ENCODE measurements around the gene ZNF618.

Gene ZNF618

DNA sequence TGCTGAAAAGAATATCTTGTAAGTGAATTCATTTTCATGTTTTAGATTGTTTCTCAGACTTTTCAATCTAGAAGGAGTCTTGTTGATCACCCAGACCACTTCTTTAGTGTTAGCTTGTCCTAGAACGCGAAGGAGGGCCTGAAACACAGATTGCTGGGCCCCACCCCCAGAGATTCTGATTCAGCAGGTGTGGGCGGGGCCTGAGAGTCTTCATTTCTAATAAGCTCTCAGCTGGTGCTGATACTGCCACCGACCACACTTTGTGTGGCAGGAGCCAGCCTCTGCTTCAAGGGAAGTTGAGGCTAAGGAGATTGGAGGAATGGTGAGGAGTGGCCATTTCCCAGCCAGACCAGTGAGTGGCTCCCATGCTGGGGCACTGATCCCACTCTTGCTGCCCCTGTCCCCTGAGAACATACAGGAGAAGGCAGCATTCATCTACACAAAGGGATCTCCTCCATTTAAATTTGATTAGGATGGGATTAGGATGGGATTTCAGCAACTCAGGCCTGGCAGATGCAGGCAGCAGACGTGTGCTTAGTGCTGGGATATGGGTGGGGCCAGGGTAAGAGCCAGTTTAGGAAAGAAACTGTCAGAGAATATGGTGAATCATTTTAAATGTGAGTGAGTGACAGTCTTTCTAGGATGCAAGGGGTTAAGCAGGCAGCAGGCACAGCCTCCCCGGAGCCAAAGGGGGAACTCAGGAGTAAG, 35.9 kb downstream of the ZNF618 start:
- DNase-seq (ENCODE audit: low read depth, low spot score): no peak

DNA sequence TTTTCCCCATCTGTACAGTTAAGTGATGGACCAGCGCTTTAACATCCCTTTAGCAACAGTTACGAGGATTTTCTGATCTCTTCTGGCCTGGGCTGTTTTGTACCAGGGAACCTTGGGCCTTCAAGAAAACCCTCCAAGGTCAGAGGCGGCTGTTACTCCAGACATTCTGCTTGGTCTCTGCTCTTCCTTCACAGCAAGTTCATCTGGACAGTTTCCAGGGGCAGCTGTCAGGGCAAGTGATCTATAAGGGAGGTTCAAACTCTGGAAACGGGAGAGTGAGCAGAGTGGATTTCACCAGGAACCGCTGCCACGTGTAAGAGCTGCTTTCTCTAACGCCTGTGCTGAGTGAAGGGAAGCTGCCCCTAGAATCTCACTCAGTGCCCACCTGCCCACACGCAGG, 36.7 kb downstream of the ZNF618 start:
- no peak for DNase-seq (ENCODE audit: low read depth, low spot score)

DNA sequence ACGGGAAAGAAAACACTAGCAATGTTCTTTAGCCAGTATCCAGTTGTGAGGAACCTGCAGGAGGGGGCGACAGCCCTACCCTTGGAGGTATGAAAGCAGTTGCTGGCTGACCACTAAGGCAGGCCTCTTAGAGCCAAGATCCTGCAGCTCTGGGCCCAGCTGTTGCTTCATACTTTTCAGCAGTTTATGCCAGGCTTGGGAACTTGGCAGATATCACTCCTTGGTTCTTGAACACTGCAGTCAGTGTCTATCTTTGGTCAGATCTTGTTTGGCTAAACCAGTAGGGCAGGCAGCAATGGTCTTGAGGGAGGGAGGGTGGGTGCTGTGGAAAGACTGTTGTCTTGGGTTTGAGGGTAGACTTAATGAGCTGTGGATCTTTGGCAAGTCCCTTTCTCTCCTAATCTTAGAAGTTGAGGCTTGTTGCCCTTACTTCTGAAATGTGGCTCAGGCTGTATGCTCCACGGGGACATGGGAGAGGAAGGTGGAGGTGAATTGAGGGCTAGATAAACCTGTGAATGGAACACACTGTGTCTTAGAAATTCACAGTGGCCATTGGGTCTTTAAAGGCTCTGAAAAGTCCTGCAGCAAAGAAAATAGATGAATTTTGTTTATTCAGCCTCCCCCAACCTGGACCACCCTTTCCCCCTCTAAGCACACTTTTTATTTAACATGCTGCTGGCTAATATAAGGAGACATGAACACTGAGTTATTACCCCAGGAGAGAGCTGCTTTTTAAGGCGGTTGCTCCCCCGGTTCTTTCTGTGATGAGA, 37.5 kb downstream of the ZNF618 start:
- no peak for DNase-seq (ENCODE audit: low read depth, low spot score)

DNA sequence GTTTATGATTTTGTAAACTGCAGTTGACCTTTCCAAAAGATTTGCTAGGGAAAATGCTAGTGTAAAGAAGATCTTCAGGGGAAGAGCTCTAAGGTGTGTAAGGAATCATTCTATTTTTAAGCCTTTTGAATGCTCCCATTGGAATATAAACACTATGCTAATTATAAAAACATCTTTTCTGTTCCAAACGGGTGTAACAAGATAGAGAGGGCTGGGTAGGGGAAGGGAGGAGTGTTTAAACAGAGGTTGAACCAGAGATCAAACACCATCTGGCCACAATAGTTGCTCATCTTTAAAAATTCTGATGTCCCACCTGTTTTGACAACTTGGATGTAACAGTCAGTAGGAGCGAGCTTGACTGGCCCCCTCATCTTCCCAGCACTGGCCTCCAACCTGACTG, 38.4 kb downstream of the ZNF618 start:
- no peak for DNase-seq (ENCODE audit: low read depth, low spot score)

DNA sequence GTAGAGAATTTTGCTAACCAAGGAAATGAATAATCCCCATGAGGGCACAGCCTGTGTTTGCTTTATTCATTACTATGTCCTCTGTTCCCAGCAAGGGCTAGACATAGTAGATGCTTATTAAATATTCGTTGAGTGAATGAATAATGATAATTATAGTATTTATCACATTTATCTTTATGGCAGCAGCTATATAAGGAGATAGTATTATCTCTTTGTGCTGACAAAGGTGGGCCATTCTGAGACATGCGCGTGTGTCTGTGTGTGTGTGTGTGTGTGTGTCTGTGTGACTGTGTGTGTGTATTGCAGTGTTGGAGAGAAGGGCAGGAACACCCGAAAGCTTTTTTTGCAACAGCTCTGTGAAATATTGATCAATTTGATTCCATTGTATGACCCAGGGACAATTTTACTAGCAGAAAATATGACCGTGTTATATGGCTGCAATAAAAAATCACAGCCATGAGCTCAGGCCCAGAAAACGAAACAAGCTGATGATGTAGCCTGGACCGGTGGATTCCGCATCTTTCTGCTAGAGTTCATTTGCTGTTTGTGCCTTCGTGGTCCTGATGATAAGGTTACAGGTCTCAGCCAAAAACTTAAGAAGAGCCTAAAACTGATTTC, 39.8 kb downstream of the ZNF618 start:
- DNase-seq (ENCODE audit: low read depth, low spot score): no peak

DNA sequence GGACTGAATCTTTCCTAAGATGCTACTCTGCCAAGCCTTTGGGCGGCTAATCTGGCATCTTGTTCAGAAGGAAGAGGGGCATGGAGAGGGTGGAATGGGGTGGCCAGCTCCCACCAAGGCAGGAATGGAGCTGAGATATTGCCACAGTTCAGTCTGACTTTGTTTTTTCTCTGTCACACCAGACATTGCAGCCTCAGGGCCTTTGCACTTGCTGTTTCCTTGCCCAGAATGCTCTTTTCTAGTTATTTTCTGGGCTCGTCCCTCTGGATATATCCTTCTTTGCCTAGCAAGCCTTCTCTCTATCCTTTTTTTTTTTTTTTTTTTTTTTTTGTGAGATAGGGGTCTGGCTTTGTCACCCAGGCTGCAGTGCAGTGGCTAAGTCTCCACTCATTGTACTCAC, 40.8 kb downstream of the ZNF618 start:
- no peak for DNase-seq (ENCODE audit: low read depth, low spot score)

DNA sequence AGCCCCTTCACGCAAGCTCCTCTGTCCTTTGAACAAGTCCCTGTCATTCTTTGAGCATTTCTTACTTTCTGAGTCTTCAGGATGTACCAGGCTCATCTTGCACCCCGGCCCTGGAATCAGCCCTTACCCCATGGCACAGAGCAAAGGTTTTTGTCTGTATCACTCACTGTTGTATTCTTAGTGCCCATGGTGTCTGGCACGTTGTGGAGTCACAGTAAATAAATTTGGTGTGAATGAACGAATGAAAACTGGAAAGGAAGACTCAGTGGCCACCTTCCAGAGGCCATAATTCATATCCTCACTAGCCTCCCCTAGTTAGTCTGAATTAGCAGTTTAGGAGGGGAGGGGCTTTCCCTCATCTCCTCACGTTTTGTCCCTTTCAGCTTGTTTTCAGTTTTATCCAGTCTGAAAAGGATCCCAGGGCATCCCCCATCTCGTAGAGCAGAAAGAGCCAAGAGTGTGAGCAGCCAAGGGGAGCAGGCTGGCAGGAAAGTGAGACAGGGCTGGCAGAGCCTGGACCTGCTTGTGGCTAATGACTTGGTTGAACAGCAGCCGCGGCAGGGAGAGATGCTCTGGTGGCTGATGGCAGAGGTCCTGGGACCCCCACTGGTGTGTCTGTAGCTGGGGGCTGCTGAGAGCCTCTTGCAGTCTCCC, 42.7 kb downstream of the ZNF618 start:
- no peak for DNase-seq (ENCODE audit: low read depth, low spot score)

DNA sequence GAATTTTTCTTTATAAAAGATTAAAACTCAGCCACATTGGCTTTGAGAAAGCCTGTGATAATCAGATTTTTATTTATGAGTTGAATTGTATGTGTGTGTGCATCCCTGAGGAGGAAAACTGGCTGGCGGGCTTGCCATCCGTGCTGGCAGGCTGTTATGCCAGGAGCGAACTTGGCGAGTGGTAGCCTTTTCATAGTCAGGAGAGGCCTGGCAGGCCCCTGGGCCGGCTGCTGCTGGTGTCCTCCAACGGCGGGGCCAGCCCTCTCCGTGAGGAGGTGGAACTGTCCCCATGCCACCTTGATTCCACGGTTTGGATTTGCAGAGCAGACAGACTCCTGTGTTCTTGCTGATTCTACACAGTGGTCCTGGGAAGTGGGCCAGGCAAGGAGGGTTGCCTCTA, 43.3 kb downstream of the ZNF618 start:
- no peak for DNase-seq (ENCODE audit: low read depth, low spot score)

DNA sequence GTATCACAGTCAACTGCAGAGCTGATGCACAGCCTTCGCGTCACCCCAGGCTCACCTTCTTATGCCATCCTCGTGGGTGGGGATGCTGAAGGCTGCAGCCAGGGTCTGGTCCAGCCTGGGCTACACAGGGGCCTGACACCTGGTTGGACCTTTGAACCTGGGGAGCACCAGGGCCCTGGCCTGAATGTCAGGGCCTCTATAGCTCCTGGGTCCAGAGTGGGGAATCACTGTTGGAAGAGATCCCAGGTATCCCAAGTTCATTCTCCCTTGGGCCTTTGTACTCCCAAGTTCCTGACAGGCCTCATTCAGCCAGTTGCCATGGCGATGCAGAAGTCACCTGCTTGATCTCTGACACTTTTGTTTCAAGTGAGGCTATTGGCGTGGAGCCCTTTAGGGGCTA, 43.8 kb downstream of the ZNF618 start:
- DNase-seq (ENCODE audit: low read depth, low spot score): no peak

DNA sequence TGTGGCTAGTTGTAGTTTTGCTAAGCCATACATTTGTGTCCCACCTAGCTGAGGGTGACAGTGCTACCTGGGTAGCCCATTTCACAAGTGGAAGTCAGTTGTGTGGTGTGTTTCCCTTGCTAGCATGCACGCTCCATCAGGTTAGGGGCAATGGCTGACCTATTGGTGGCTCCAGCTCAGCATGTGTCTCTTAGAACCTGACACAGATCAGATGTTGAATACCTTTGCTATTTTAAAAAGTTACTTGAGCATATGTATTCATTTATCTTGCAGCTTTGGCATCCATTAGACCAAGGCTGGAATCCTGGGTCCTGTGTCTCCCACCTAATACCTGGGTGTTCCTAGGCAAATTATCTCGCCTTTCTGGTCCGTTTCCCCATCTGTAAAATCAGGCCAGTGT, 44.8 kb downstream of the ZNF618 start:
- no peak for DNase-seq (ENCODE audit: low read depth, low spot score)

DNA sequence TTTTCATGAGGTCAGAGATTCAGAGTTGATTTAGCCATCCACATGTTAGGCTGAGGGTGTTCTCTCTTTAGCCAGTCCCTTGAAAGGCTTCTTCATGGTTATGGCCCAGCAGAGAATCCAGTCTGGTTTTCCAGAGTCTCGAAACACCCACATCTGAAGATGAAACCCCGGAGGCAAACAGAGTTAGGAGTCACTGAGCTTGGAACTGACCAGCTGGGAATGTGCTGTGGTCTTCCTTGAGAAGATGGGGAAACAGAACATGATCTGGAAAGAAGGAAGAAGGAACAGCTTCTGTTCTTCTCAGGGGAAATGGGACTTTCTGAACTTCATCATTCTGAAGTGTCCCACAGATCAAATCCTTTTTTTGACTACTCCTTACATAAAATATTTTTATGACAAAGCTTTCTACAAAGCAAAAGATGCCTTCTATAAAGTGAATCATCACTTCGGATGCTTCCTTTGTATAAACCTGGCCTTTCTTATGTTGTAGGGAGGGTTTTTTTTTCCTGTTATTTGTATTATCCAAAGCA, 45.4 kb downstream of the ZNF618 start:
- no peak for DNase-seq (ENCODE audit: low read depth, low spot score)

DNA sequence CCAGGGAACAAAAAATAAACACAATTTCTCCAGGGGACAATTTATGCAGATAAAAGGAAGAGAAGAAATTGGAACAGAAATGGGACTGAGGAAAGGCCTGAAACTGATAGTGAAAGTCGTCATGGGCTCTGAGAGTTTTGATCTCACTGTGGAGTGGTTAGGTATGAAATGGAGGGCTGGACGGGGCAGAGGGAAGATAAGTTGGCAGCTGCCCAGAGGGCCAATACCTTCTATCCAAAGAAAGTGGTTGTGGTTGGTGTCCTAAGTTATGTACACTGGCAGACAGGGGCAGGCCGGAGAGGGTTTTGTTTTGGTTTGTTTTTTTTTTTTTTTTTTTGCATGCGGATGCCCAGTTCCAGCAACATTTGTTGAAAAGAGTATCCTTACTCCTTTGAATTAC, 46.1 kb downstream of the ZNF618 start:
- DNase-seq (ENCODE audit: low read depth, low spot score): no peak

DNA sequence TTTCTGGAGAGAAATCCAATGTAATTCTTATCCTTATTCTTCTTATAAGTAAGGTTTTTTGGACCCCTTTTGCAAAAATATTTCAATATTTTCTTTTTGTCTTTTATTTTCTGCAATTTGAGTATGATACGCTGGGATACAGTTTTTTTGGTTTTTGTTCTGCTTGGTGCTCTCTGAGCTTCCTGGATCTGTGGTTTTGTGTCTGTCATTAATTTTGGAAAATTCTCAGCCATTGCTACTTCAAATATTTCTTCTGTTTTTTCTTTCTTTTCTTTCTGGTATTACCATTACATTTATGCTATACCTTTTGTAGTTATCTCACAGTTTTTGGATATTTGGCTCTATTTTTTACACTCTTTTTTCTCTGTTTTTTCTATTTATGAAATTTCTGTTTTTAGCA, 50.1 kb downstream of the ZNF618 start:
- no peak for DNase-seq (ENCODE audit: low read depth, low spot score)

DNA sequence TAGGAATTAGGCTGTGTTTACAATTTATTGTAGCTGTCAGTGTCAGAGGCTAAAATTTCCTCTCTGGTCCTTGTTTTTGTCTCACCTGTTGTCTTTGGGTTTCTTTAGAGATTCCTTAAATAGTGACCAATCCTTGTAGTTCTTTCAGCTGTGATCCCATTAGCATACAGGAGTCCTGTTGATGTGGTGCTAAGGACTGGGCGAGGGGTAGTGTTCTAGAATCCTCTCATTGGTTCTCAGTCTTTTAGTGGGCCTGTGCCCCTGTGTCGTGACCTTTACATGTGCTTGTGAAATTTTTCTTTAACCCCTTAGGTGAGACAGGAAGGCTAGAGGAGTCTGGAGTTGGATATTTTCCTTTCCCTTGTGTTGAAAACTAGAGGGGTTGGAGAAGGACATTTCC, 51.2 kb downstream of the ZNF618 start:
- no peak for DNase-seq (ENCODE audit: low read depth, low spot score)

DNA sequence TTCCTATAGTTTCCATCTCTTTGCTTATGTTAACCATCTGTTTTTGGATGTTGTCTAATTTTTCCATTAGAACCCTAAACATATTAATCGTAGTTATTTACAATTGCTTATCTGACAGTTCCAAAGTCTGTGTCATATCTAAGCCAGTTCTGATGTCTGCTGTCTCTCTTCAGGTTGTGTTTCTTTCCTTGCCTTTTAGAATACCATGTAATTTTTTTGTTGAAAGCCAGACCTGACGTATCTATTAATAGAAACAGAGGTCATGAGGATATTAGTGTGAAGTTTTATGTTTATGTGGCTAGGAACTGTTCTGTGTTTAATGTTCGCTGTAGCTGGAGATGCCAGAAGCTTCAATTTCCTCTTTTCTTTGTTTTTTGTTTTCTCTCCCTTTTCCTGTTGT, 52.2 kb downstream of the ZNF618 start:
- no peak for DNase-seq (ENCODE audit: low read depth, low spot score)

DNA sequence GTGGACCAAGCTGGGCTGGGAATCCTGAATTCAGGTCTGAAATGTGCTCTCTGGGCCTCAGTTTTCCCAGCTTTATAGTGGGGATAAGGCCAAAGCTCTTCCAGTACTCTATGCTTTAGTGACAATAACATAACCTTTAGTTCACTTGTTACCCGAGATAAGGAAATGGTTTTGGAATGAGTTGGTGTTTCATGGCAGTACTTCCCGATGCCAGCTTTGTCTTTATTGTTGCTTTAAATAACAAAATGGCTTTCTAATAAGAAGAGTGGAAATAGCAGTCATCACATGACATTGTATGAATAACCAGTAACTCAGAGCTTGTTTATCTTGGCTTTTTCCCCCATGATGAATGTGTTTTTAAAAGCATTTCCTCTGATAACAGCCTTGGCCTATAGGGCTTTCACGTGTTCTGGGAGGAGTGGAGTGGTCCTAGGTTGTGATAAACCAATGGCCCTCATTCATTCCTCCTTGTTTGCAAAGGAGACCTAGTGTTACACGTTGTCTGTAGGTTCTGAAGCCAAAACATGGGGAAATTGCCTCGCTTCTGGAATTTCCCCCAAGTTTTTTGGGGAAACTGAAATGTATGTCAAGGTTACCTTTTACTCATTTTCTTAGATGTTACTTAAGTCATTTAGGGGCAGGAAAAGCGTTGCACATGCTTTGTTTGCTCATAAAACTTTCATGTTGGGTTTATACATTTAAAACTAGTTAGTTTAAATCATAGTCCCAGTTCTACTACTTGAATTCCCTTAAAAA, 53.7 kb downstream of the ZNF618 start:
- no peak for DNase-seq (ENCODE audit: low read depth, low spot score)

DNA sequence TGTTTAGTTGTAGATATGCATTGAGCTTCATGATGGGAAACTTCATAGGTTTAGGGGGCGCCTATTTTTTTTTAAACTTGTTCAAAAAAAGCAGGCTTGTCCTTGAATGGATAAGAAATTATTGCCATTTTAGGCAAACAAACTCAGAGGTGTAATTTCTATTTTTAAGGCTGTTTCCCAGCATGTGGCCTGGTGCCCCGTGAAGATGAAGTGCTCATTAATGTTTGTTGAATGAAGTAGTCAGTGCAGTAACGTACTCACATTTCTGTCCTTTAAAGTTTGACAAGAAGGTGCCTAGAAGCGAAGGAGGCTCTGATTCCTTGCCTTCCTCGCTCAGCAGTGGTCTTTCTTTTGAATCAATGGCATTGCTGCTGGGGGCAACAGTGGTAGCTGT, 54.3 kb downstream of the ZNF618 start:
- DNase-seq (ENCODE audit: low read depth, low spot score): no peak

DNA sequence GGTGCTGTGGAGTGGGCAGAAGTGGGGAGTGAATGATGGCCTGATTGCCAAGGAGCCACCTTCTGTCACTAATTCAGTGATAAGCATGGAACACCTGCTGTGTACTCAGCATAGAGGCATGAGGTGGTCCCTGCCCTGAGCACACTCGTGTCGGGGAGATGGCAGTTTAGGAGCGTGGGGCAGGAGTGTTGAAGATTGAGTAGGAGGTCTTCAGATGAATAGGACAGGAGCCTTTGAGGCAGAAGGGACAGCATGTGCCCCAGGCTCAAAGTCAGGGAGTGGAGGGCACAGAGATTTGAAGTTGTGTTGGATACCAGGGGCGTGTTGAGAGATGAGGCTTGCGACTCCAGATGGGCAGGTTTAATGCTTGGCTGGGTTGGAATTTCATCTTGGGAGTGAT, 55.0 kb downstream of the ZNF618 start:
- no peak for DNase-seq (ENCODE audit: low read depth, low spot score)

DNA sequence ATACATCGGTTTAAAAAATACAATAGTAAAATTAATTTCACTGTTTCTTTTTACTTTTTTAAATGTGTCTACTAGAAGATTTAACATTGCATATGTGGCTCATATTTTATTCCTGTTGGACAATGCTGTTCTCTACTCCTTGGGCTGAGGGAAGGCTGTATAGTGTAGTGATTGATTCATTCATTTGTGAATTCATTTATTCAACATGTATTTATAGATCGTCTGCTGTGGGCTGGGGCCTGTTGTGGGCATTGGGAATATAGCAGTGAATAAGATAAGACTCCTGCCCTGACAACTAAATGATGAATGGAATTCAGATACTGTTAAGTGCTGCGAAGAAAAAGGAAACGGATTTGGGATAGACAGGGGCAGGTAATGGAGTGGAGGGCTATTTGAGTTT, 55.7 kb downstream of the ZNF618 start:
- DNase-seq (ENCODE audit: low read depth, low spot score): no peak

DNA sequence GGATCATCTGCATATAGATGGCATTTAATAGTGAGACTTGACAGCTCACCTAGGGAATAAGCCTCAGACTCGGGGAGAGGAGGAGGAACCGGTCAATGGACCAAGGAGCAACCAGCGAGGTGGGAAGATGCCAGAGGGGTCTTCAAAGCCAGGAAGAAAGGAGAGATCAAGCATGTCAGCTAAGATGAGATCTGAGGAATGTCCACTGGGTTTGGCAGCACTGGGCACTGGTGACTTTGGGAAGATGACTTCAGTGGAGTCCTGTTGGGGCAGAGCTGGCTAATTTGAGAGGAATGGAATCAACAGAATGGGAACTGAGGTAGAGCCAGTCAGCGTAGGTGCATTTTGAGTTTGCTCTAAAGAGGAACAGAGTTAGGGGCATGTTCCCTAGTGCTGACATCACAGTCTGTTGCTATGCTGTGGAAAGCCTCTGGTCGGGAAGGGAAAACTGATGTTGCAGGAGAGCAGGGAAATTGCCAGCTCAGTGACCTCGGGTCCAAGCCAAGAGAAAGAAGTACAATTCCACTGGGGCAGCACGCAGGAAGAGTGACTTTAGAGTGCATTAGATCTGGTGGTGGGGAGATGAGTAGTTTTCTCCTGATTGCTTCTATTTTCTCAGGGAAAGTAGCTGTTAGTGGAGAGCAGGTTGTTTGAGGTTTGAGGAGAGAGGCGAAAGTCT, 56.9 kb downstream of the ZNF618 start:
- no peak for DNase-seq (ENCODE audit: low read depth, low spot score)

DNA sequence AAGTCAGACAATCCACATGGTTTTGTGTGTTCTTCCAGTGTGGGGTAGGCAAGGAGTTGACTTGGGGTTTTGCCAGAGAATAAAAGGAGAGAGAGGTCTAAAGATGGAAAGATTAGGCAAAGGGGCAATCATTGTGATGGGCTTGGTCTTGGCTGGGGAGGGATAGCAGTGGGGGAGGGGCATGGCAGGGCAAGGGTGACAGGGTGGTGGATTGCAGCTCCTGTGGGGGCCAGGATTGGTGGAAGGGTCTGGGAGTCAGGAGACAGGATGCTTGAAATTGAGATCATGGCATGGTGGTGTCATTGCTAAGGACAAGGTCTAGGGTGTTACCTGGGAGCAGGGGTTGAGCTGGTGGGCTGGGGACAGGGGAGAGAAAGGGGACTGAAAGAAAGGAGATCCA, 57.6 kb downstream of the ZNF618 start:
- no peak for DNase-seq (ENCODE audit: low read depth, low spot score)

All from activated CD4-positive, CD25-positive, alpha-beta regulatory T cell treated with anti-CD3 and anti-CD28 coated beads, Interleukin-2, amount 50 U/mL, for 16 hours (primary cell).